GM12872 (cell line): ENCODE results near the gene FLT3.
A peak's percentile ranks its signal among the peaks of the same experiment; 100 is the strongest.

Experiments used
- TF ChIP-seq, protein P1 (sequence below): IDR thresholded peaks from 3 replicates; pipeline ENCODE4 v1.5.1; 2011; ENCODE audit warnings: low read depth, mild to moderate bottlenecking, low read length, moderate library complexity; ENCODE audit not compliant: insufficient read depth

Gene FLT3

DNA sequence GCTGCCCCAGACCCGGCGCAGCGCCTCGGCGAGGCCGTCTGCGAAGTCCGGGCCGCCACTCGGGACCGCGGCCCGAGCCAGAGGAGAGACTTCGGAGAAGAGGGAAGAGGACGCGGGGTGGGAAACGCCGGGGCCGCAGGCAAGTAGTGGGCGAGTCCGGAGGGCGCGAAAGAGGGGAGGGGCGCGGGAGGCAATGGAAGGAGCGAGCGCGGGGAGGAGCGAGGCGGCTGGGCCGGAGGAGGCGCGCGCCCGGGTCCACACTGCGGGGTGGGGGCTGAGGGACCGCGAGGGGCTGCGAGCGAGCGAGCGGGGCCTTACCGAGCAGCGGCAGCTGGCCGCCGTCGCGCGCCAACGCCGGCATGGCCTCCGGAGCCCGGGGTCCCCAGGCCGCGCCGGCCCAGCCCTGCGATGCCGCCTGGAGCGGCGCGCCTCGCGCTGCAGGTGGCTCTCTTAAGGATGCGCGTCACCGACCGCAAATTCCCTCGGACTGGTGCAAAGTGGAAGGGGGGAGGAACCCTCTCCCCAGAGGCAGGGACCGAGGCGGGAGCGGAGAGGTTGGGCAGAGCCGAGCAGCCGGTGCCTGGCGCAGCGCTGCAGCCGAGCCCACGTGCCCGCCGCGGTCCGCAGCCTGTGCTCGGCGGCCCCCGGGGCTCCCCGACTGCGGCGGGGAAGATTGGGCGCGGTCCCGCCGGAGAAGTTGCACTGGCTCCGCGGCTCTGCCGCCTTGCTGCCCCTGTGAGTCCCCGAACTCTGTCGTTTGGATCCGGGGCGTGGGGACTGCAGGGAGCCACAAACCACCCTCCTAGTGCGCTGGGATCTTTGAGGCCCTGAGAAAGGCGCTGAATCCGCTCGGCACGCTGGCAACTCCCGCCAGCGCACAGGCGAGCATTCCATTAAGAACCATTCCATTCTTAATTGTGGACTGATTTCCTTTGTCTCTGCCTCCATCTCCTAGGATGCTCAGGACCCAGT, at the start of gene FLT3:
TSS of gene FLT3 (minus strand) at position 427 of the 972 bp plus-strand sequence. CDS start at position 361, 66 bp downstream.
- TF ChIP-seq, protein P1, sequence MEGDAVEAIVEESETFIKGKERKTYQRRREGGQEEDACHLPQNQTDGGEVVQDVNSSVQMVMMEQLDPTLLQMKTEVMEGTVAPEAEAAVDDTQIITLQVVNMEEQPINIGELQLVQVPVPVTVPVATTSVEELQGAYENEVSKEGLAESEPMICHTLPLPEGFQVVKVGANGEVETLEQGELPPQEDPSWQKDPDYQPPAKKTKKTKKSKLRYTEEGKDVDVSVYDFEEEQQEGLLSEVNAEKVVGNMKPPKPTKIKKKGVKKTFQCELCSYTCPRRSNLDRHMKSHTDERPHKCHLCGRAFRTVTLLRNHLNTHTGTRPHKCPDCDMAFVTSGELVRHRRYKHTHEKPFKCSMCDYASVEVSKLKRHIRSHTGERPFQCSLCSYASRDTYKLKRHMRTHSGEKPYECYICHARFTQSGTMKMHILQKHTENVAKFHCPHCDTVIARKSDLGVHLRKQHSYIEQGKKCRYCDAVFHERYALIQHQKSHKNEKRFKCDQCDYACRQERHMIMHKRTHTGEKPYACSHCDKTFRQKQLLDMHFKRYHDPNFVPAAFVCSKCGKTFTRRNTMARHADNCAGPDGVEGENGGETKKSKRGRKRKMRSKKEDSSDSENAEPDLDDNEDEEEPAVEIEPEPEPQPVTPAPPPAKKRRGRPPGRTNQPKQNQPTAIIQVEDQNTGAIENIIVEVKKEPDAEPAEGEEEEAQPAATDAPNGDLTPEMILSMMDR, result no peak

DNA sequence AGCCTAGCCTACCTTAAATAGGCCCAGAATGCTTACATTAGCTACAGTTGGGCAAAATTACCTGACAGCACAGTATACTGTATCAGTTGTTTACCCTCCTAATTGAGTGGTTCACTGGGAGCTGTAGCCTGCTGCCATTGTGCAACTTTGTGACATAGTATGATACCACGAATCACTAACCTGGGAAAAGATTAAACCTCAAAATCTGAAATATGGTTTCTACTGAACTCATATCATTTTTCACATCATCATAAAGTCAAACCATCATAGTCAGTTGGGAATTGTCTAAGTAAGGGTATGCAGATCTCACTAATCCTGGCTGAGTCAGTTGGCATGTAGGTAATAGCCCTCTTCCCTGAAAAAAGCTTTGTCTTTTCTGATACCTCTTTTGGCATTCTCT, 47.1 kb upstream of the FLT3 start:
- TF ChIP-seq, protein P1, result no peak

DNA sequence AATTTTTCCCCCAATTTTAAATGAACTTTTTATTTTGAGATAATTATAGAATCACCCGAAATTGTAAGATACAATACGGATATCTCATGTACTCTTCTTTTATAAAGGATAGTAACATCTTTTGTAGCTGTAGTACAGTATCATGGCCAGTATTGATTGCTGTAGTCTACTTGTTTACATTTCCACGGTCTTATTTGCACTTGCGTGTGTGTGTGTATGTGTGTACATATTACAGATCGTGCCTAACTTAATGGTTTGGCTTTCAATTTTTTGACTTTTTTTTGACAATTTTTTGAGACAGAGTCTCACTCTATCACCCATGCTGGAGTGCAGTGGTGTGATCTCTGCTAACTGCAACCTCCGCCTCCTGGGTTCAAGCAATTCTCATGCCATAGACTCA, 44.7 kb upstream of the FLT3 start:
- TF ChIP-seq, protein P1, result no peak

DNA sequence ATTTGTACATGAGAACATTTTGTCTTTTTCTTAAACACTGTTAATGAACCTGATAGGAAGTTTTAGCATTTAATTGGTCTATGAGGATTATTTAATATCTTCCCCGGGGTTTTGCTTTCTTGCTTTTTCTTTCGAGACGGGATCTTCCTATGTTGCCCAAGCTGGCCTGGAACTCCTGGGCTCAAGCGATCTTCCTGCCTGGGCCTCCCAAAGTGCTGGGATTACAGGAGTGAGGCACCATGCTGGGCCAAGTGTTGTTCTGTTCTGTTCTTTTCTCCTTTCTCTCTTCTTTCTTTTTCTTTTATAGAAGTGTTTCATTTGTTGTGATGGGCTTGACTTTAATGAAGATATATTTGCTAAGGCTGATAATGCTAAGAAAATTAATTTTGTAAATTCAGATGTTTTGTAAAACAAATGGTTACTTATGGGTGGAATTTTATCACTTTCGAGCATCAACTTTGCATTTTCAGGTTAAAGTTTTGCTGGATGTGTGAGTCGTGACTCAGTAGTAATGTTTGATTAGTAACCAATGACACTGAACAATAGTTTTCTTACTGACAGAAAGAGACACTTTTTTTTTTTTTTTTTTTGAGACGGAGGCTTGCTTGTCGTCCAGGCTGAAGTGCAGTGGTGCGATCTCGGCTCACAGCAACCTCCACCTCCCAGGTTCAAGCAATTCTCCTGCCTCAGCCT, 40.2 kb upstream of the FLT3 start:
- TF ChIP-seq, protein P1, result no peak

DNA sequence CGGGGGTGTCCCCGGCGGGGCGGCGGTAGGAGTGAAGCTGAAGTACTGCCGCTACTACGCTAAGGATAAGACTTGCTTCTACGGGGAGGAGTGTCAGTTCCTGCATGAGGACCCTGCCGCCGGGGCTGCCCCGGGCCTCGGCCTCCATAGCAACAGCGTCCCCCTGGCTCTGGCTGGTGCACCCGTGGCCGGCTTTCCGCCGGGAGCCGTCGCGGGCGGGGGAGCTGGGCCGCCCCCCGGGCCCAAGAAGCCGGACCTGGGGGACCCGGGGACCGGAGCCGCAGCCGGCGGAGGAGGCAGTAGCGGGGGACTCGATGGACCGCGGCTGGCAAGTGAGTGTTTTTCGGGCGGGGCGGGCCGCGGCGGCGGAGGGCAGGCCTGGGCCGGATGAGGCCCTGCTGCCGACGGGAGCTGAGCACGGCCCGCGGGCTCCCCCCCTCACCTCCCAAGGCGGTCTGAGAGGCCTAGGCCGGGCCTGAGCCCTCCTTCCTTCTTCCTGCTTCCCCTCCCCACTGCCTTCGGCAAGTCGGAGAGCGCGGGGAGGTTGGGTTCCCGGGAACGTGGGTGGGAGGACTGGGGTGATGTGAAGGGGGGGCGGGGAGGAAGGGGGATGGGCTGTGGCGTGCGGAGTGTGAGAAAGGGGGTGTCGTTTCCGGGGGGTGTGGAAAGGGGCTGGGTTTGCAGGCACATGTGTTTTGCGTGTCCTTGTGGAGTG, 38.5 kb upstream of the FLT3 start:
- TF ChIP-seq, protein P1, result no peak

DNA sequence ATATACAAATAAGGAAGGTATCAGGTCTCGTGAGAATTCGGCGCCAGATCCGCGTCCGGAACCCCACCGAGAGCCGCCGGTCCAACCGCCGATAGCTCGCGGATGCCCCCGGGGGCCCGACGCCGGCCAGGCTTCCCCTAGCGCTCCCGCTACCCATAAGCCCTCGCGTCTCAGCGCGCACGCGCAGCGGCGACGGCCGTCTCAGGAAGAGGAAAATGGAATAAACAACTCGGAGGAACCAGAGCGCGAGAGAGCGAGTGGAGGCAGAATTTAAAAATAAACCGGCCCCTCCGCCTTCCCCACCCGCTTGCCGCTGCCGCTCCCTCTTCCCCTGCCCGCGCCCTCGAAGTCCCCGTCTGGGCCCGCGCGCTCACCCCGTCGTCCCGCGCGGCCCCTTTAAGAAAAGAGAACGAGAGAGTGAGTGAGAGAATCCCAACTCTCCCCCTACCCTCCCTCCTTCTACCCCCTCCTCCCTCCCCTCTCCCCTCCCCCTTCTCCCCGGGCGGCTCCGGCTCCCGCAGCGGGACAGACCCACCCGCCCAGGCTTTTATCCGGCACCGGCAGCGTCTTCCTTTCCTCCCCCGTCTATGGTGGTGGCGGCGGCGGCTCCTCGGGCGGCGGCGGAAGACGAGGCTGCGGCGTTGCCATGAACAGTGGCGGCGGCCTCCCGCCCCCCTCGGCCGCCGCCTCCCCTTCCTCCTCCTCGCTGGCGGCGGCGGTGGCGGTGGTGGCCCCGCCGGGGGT, 37.8 kb upstream of the FLT3 start, which contains the start of gene PAN3:
TSS of gene PAN3 (plus strand) at position 534 of the 744 bp plus-strand sequence. CDS start at position 647, 113 bp downstream.
- TF ChIP-seq, protein P1, result 0 out of 3 replicates have a peak, but pooled peaks have one; percentile 25
